ENCODE data around the gene SULT6B1.
A peak's percentile ranks its signal among the peaks of the same experiment; 100 is the strongest.
"Not testable (repeated sequence)": the region's sequence is repeated elsewhere in the genome, so short reads cannot be mapped to it uniquely, and the experiment has no call there.

SULT6B1 gene, protein sequence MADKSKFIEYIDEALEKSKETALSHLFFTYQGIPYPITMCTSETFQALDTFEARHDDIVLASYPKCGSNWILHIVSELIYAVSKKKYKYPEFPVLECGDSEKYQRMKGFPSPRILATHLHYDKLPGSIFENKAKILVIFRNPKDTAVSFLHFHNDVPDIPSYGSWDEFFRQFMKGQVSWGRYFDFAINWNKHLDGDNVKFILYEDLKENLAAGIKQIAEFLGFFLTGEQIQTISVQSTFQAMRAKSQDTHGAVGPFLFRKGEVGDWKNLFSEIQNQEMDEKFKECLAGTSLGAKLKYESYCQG

GRCh38 chr2:37188570-37188969 is at the start of gene SULT6B1:
SULT6B1 (minus strand) TSS chr2:37188670; CDS start chr2:37188640, 30 bp downstream.
- DNase-seq (ENCODE audit: low read depth) = no peak

- no peak for DNase-seq (ENCODE audit: low read depth)
These were observed 43.9 kb upstream of the SULT6B1 start for GRCh38 chr2:37232131-37232933.

DNA sequence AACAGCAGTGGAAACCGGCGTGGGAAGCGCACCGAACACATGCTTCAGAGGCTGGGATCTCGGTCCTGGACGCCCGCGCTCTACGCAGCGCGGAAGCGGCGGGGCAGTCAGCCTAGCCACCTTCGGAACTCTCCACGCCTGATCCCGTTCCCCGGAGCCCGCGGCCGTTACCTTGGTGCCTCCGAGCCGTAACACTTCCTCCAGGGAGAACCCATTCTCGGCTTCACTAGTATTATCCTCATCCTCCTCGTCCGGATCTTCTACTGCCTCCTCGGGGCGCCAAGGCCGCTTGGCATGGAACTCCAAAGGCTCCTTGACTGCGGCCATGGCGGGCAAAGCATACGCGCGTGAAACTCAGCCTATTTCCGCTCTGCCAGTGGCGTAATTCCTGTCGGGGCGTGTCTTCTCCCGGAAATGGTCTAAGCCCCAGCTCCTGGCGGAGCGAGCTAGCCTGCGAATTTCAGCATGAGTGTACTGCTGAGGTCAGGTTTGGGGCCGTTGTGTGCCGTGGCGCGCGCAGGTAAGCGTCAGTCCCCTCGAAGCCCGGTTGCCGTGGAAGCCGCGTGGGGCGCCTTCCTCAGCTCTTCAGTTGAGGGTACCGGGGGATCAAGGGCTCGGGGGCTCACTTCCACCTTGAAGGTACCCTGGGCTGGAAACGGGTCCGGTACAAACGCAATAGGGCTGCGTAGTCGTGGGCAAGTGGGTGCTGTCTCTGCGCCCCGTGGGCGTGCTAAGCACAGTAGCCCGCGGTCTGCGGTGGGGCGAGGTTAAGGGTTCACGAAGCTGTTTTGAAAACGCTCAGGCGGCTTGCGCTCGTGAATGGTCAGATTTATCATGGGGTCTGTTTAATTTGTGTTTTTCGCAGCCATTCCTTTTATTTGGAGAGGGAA is 43.0 kb upstream of the SULT6B1 start, which contains the start of the genes CEBPZ and NDUFAF7:
Gene CEBPZ (minus strand): TSS at position 356 of the 890 bp plus-strand sequence. CDS start 29 bp downstream, at position 327.
Gene NDUFAF7 (plus strand): TSS at position 418 of the 890 bp plus-strand sequence. CDS start 48 bp downstream, at position 466.
- peak; percentile 83 for DNase-seq (ENCODE audit: low read depth)

- DNase-seq (ENCODE audit: low read depth) = no peak
These were observed 42.1 kb upstream of the SULT6B1 start for GRCh38 chr2:37230581-37230980.

DNA sequence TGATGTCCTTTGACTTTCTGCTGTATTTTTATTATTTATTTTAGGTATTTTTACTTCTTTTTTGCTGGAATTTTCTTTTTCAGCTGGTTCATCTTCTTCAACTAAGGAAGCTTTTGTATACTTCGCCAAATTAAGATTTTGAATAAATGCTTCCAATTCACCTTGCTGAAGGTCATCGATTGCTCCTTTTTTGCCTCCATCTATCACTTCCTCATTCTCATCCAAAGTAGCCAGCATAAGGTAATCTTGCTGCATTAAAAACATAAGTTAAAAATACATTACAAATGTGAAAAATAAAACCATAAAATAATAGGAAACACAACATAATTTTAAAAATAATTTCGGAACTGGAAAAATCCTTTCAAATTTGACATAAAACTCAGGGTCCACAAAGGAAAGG is 40.3 kb upstream of the SULT6B1 start:
- DNase-seq (ENCODE audit: low read depth) = no peak

DNA sequence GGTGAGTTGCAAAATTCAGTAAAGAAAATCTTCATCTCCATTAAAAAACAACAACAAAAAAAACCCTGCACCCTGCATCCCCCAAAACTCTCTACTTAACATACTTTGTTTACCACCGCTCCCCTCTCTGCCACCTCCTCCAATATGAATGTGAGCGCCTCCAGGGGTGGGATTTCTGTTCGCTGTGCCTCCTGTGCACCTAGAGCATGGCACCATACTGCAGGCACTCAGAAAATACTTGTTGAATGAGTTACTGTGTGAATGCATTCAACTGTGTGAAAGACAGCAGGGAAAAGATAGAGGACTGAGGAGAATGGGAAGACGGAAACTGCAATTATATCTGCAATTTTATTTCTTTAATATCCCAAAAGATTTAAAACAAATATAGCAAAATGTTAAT is 38.4 kb upstream of the SULT6B1 start:
- no peak for DNase-seq (ENCODE audit: low read depth)

- DNase-seq (ENCODE audit: low read depth) = not testable (repeated sequence)
These were observed 36.7 kb upstream of the SULT6B1 start for GRCh38 chr2:37225129-37225528.

GRCh38 chr2:37224063-37224462 is 35.6 kb upstream of the SULT6B1 start:
- DNase-seq (ENCODE audit: low read depth) = no peak

GRCh38 chr2:37223131-37223530 is 34.7 kb upstream of the SULT6B1 start:
- no peak for DNase-seq (ENCODE audit: low read depth)

- DNase-seq (ENCODE audit: low read depth) = no peak
These were observed 30.6 kb upstream of the SULT6B1 start for GRCh38 chr2:37219046-37219445.

DNA sequence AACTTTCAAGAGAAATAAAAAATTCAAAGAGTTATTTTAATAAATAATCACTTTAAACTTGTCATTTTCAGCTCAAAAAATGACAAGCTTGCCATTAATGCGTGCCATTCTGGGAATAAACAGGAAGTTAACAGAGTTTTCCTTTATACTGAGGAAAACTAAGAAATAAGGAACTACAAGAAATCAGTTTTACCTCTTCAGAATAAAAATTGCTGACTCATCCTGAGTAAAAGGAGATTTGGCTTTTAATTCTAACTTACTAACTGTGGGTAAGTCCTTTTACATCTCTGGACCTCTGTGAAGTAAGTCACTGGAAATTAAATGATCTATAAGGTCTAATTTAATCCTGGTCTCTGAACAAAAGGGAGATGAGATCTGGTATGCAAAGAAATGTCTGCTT is 26.8 kb upstream of the SULT6B1 start:
- DNase-seq (ENCODE audit: low read depth) = no peak

DNA sequence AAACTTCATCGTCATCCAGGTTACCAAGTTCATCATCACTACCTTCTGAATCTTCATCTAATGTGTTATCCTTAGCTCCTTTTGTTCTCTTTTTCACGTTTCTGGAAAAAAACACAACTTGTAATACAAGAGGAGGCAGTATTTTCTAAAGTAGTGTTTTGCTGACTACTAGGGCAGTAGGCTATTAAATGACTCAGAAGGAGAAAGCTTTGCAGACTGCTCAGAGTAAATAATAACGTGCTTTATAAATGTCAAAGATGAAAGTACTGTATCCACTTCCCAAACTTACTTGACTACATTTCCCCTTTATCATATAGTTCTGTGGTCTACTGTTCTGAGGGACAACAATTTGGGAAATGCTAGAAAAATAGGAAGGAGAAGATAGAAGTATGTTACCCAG is 23.5 kb upstream of the SULT6B1 start:
- DNase-seq (ENCODE audit: low read depth) = no peak

DNA sequence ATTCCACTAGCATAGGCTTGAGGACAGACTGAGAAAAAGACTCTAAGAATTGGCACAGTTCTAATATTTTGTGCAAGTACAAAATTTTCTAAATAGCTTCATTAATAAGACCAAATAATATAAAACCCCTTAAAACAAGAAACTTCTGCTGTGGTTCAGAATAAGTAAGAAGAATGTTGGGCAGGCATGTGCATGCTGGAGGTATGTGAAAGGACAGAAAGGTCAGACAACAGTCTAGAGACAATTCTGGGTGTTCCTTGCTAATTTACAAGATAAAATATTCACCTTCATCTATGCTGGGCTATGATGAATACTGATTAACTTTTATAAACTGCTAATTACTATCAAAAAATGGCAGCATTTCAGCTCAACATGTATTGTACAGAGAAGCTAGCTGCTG is 22.7 kb upstream of the SULT6B1 start:
- DNase-seq (ENCODE audit: low read depth) = no peak

DNA sequence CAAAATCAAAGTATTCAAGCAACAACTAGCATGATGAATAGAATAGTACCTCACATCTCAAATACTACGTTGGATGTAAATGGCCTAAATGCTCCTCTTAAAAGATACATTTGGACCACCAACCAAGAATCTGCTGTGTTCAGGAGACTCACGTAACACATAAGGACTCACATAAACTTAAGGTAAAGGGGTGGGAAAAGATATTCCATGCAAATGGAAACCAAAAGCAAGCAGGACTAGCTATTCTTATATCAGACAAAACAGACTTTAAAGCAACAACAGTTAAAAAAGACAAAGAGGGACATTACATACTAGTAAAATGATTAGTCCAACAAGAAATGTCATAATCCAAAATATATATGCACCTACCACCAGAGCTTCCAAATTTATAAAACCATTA is 18.3 kb upstream of the SULT6B1 start:
- DNase-seq (ENCODE audit: low read depth) = not testable (repeated sequence)

GRCh38 chr2:37205689-37206341 is 17.3 kb upstream of the SULT6B1 start:
- no peak for DNase-seq (ENCODE audit: low read depth)

GRCh38 chr2:37205071-37205661 is 16.7 kb upstream of the SULT6B1 start:
- DNase-seq (ENCODE audit: low read depth) = not testable (repeated sequence)

DNA sequence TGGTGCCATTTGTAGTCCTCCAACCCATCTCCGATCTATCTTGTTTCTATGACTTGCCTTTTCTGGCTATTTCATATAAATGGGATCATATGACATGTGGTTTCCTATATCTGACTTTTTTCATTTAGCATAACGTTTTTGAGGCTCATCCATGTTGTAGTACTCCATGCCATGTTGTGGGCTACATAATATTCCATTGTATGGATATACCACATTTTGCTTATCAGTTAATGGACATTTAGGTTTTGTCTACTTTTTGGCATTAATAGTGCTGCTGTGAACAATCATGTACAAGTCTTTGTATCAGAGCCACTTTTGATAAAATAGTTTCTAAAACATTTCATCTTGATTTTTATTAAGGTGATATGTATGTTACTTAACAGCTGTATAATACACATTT is 15.2 kb upstream of the SULT6B1 start:
- no peak for DNase-seq (ENCODE audit: low read depth)

GRCh38 chr2:37201766-37202165 is 13.3 kb upstream of the SULT6B1 start:
- peak; percentile 12 for DNase-seq (ENCODE audit: low read depth)

GRCh38 chr2:37201208-37201607 is 12.7 kb upstream of the SULT6B1 start:
- no peak for DNase-seq (ENCODE audit: low read depth)

- DNase-seq (ENCODE audit: low read depth) = no peak
These were observed 10.2 kb upstream of the SULT6B1 start for GRCh38 chr2:37198681-37199065.

All from activated T-helper 9 cell treated with anti-CD3 and anti-CD28 coated beads, Interleukin-2, amount 50 U/mL, for 16 hours (primary cell).